Mesothelial cell of epicardium (in vitro differentiated cells): ENCODE measurements around the gene SERPINA5. TPM values are rescaled to one million over a fixed set of nuclear protein-coding genes. Genes with fewer than 3 reads are reported as not detected.

Experiments
- DNase-seq, 2 experiments: peaks; one replicate each; pipeline ENCODE4 v3.0.0; 2021; ENCODE audit warnings: low spot score in 2 of 2; ENCODE audit not compliant: unreplicated experiment in 2 of 2
- H3K27ac Mint-ChIP-seq: 2 replicates; pipeline ENCODE4 v1.8.0; 2021; ENCODE audit warnings: mixed read lengths
- H3K27me3 Mint-ChIP-seq: 2 replicates; pipeline ENCODE4 v1.8.0; 2021; ENCODE audit warnings: low read depth, mixed read lengths
- H3K36me3 Mint-ChIP-seq: 2 replicates; pipeline ENCODE4 v1.8.0; 2021; ENCODE audit warnings: mixed read lengths
- H3K4me1 Mint-ChIP-seq: 2 replicates; pipeline ENCODE4 v1.8.0; 2021; ENCODE audit warnings: mixed read lengths
- H3K4me3 Mint-ChIP-seq: 2 replicates; pipeline ENCODE4 v1.8.0; 2021; ENCODE audit warnings: mild to moderate bottlenecking, moderate library complexity, mixed read lengths
- H3K9me3 Mint-ChIP-seq: 2 replicates; pipeline ENCODE4 v1.8.0; 2021; ENCODE audit warnings: mixed read lengths
- CTCF ChIP-seq: fragments of 200-600 bp; sonication (generic); IDR thresholded peaks from one replicate; pipeline ENCODE4 v1.5.0; 2021; ENCODE audit warnings: antibody characterized with exemption; ENCODE audit not compliant: unreplicated experiment
- total RNA-seq: library from RNA; stranded (reverse); gene quantifications from 3 replicates; pipeline ENCODE4 v1.2.1, GENCODE V29; 2021

SERPINA5 gene
- total RNA-seq, 1 donor from 2014 or later = 0.16 TPM

- Mint-ChIP-seq H3K9me3 (peaks cover 42% of the 10 kb centered on the region), H3K4me3 (no peak overlapping the region), H3K36me3 (peaks cover 9% of the 10 kb centered on the region), H3K27me3 (peaks cover 10% of the 10 kb centered on the region), H3K27ac (no peak overlapping the region), H3K4me1 (no peaks in the 10 kb centered on the region)
- DNase-seq = no peak
- TF ChIP-seq CTCF = no peak
Measured at GRCh38 chr14:94620597-94620996, 39.4 kb downstream of the SERPINA5 start.

- TF ChIP-seq CTCF = no peak
- peaks cover 10% of the 10 kb centered on the region for H3K27me3 Mint-ChIP-seq
- DNase-seq = no peak
- H3K27ac Mint-ChIP-seq = no peak overlapping the region
- peaks cover 9% of the 10 kb centered on the region for H3K36me3 Mint-ChIP-seq
- peaks cover 36% of the 10 kb centered on the region for H3K9me3 Mint-ChIP-seq
- no peaks in the 10 kb centered on the region for H3K4me1 Mint-ChIP-seq
- H3K4me3 Mint-ChIP-seq = no peak overlapping the region
Measured at GRCh38 chr14:94621358-94622134, 40.3 kb downstream of the SERPINA5 start.

- Mint-ChIP-seq H3K9me3 (peaks cover 23% of the 10 kb centered on the region), H3K27me3 (peaks cover 18% of the 10 kb centered on the region), H3K36me3 (peaks cover 6% of the 10 kb centered on the region), H3K4me3 (no peak overlapping the region), H3K27ac (no peak overlapping the region), H3K4me1 (no peaks in the 10 kb centered on the region)
- TF ChIP-seq CTCF = no peak
- no peak for DNase-seq
Measured at GRCh38 chr14:94622653-94623421, 41.6 kb downstream of the SERPINA5 start.

GRCh38 chr14:94623422-94623809 is 42.2 kb downstream of the SERPINA5 start:
- Mint-ChIP-seq H3K4me3 (no peak overlapping the region), H3K4me1 (no peaks in the 10 kb centered on the region), H3K36me3 (peaks cover 6% of the 10 kb centered on the region), H3K27me3 (peaks cover 22% of the 10 kb centered on the region), H3K9me3 (peaks cover 17% of the 10 kb centered on the region), H3K27ac (no peak overlapping the region)
- no peak for DNase-seq
- no peak for TF ChIP-seq CTCF

- Mint-ChIP-seq H3K9me3 (peaks cover 12% of the 10 kb centered on the region), H3K4me1 (no peaks in the 10 kb centered on the region), H3K27me3 (peaks cover 27% of the 10 kb centered on the region), H3K4me3 (no peak overlapping the region), H3K27ac (no peak overlapping the region), H3K36me3 (peaks cover under 1% of the 10 kb centered on the region)
- TF ChIP-seq CTCF = no peak
- DNase-seq = no peak
Measured at GRCh38 chr14:94623856-94624499, 42.8 kb downstream of the SERPINA5 start.
